Stimulated activated effector memory CD8-positive, alpha-beta T cell treated with anti-CD3 and anti-CD28 coated beads, Interleukin-12 subunit alpha, Interleukin-12 subunit beta, amount 100 ng/mL, for 72 hours (primary cell): ENCODE results near the gene SLC25A34.
A peak's percentile ranks its signal among the peaks of the same experiment; 100 is the strongest.
"Not testable (repeated sequence)": the region's sequence is repeated elsewhere in the genome, so short reads cannot be mapped to it uniquely, and the experiment has no call there.

Source experiments
- ATAC-seq: fragments of 150-1000 bp; cut with Tn5 transposase; 2 replicates; pipeline ENCODE4 v1.10.0; 2021
- DNase-seq, 2 donors: peaks; one replicate each; pipeline ENCODE4 v3.0.0; 2021 to 2022; ENCODE audit warnings: low spot score in 2 of 2
- H3K27ac Mint-ChIP-seq: one replicate; pipeline ENCODE4 v1.8.0; 2022; ENCODE audit warnings: mild to moderate bottlenecking, mixed read lengths
- H3K36me3 Mint-ChIP-seq: one replicate; pipeline ENCODE4 v1.8.0; 2022; ENCODE audit warnings: mild to moderate bottlenecking, mixed read lengths
- H3K4me1 Mint-ChIP-seq: one replicate; pipeline ENCODE4 v1.8.0; 2022; ENCODE audit warnings: mixed read lengths
- H3K4me3 Mint-ChIP-seq: one replicate; pipeline ENCODE4 v1.8.0; 2022; ENCODE audit warnings: mild to moderate bottlenecking, mixed read lengths
- H3K9me3 Mint-ChIP-seq: one replicate; pipeline ENCODE4 v1.8.0; 2022; ENCODE audit warnings: mixed read lengths

The SLC25A34 gene

GRCh38 chr1:15736038-15736891, at the start of gene SLC25A34:
Gene SLC25A34 (plus strand): TSS chr1:15736258. CDS start chr1:15736486, 228 bp downstream.
- no peaks in the 10 kb centered on the region for H3K9me3 Mint-ChIP-seq
- no peak within 1 kb of the TSS for H3K4me3 Mint-ChIP-seq
- peaks cover 3% of the 10 kb centered on the region for H3K4me1 Mint-ChIP-seq
- DNase-seq (no peak), ATAC-seq (no peak)
- no peak within 1 kb of the TSS for H3K27ac Mint-ChIP-seq
- H3K36me3 Mint-ChIP-seq = peaks cover 13% of the 10 kb centered on the region

GRCh38 chr1:15687446-15687845, 48.6 kb upstream of the SLC25A34 start:
- no peak for ATAC-seq
- Mint-ChIP-seq H3K27ac (no peak overlapping the region), H3K4me3 (no peak overlapping the region), H3K4me1 (peaks cover 30% of the 10 kb centered on the region), H3K36me3 (peaks cover 13% of the 10 kb centered on the region), H3K9me3 (no peaks in the 10 kb centered on the region)
- no peak for DNase-seq

- ATAC-seq (no peak), DNase-seq (no peak)
- Mint-ChIP-seq H3K27ac (no peak overlapping the region), H3K4me3 (no peak overlapping the region), H3K36me3 (no peaks in the 10 kb centered on the region), H3K9me3 (no peaks in the 10 kb centered on the region), H3K4me1 (peaks cover 20% of the 10 kb centered on the region)
Measured at GRCh38 chr1:15690317-15690716, 45.7 kb upstream of the SLC25A34 start.

GRCh38 chr1:15691434-15692032, 44.5 kb upstream of the SLC25A34 start:
- Mint-ChIP-seq H3K36me3 (no peaks in the 10 kb centered on the region), H3K4me3 (no peak overlapping the region), H3K27ac (peak overlapping the region; percentile 17), H3K4me1 (peaks cover 14% of the 10 kb centered on the region), H3K9me3 (no peaks in the 10 kb centered on the region)
- ATAC-seq (no peak), DNase-seq (no peak)

GRCh38 chr1:15692121-15692682, 43.9 kb upstream of the SLC25A34 start:
- H3K36me3 Mint-ChIP-seq = peaks cover 2% of the 10 kb centered on the region
- DNase-seq (no peak), ATAC-seq (no peak)
- no peak overlapping the region for H3K4me3 Mint-ChIP-seq
- H3K27ac Mint-ChIP-seq = peak overlapping the region; percentile 17
- peaks cover 20% of the 10 kb centered on the region for H3K4me1 Mint-ChIP-seq
- H3K9me3 Mint-ChIP-seq = no peaks in the 10 kb centered on the region

GRCh38 chr1:15693371-15693770, 42.7 kb upstream of the SLC25A34 start:
- H3K36me3 Mint-ChIP-seq = peaks cover 8% of the 10 kb centered on the region
- H3K27ac Mint-ChIP-seq = peak overlapping the region; percentile 20

GRCh38 chr1:15696956-15697521, 39.0 kb upstream of the SLC25A34 start:
- no peaks in the 10 kb centered on the region for H3K9me3 Mint-ChIP-seq
- peak overlapping the region; percentile 66 for H3K4me3 Mint-ChIP-seq
- H3K4me1 Mint-ChIP-seq = peaks cover 22% of the 10 kb centered on the region
- peak overlapping the region; percentile 92 for H3K27ac Mint-ChIP-seq
- H3K36me3 Mint-ChIP-seq = peaks cover 8% of the 10 kb centered on the region
- no peak for DNase-seq
- ATAC-seq = peak; percentile 80

More at GRCh38 chr1:15693371-15693770, 42.7 kb upstream of the SLC25A34 start:
- H3K4me1 Mint-ChIP-seq = peaks cover 24% of the 10 kb centered on the region
- H3K4me3 Mint-ChIP-seq = no peak overlapping the region
- ATAC-seq = no peak
- no peak for DNase-seq
- H3K9me3 Mint-ChIP-seq = no peaks in the 10 kb centered on the region

GRCh38 chr1:15698201-15698600, 37.9 kb upstream of the SLC25A34 start:
- Mint-ChIP-seq H3K27ac (no peak overlapping the region), H3K9me3 (no peaks in the 10 kb centered on the region), H3K4me1 (peaks cover 22% of the 10 kb centered on the region), H3K4me3 (no peak overlapping the region), H3K36me3 (peaks cover 8% of the 10 kb centered on the region)
- no peak for ATAC-seq
- DNase-seq = no peak

- not testable (repeated sequence) for ATAC-seq, DNase-seq, H3K27ac Mint-ChIP-seq, H3K4me3 Mint-ChIP-seq, H3K9me3 Mint-ChIP-seq, H3K36me3 Mint-ChIP-seq
- peaks cover 29% of the 10 kb centered on the region for H3K4me1 Mint-ChIP-seq
Measured at GRCh38 chr1:15699321-15699720, 36.7 kb upstream of the SLC25A34 start.

- Mint-ChIP-seq H3K9me3 (no peaks in the 10 kb centered on the region), H3K27ac (no peak overlapping the region), H3K4me3 (no peak overlapping the region), H3K4me1 (peaks cover 37% of the 10 kb centered on the region), H3K36me3 (peaks cover 16% of the 10 kb centered on the region)
- no peak for ATAC-seq
- no peak for DNase-seq
Measured at GRCh38 chr1:15700508-15700907, 35.5 kb upstream of the SLC25A34 start.

- Mint-ChIP-seq H3K36me3 (peaks cover 19% of the 10 kb centered on the region), H3K27ac (no peak overlapping the region), H3K4me1 (peaks cover 40% of the 10 kb centered on the region), H3K9me3 (no peaks in the 10 kb centered on the region), H3K4me3 (no peak overlapping the region)
- ATAC-seq (no peak), DNase-seq (no peak)
Measured at GRCh38 chr1:15701784-15702183, 34.3 kb upstream of the SLC25A34 start.

GRCh38 chr1:15702722-15703550, 33.1 kb upstream of the SLC25A34 start:
- DNase-seq = no peak
- peaks cover 11% of the 10 kb centered on the region for H3K36me3 Mint-ChIP-seq
- H3K27ac Mint-ChIP-seq = no peak overlapping the region
- no peak for ATAC-seq
- H3K9me3 Mint-ChIP-seq = no peaks in the 10 kb centered on the region
- H3K4me1 Mint-ChIP-seq = peaks cover 35% of the 10 kb centered on the region
- no peak overlapping the region for H3K4me3 Mint-ChIP-seq

- no peak for DNase-seq
- peaks cover 11% of the 10 kb centered on the region for H3K36me3 Mint-ChIP-seq
- H3K9me3 Mint-ChIP-seq = no peaks in the 10 kb centered on the region
- no peak for ATAC-seq
- no peak overlapping the region for H3K4me3 Mint-ChIP-seq
- peaks cover 35% of the 10 kb centered on the region for H3K4me1 Mint-ChIP-seq
- no peak overlapping the region for H3K27ac Mint-ChIP-seq
Measured at GRCh38 chr1:15703562-15703961, 32.5 kb upstream of the SLC25A34 start.

GRCh38 chr1:15704526-15705183, 31.4 kb upstream of the SLC25A34 start:
- H3K4me1 Mint-ChIP-seq = peaks cover 35% of the 10 kb centered on the region
- ATAC-seq = no peak
- no peak overlapping the region for H3K4me3 Mint-ChIP-seq
- no peaks in the 10 kb centered on the region for H3K9me3 Mint-ChIP-seq
- no peak for DNase-seq
- H3K27ac Mint-ChIP-seq = peak overlapping the region; percentile 11
- H3K36me3 Mint-ChIP-seq = peaks cover 11% of the 10 kb centered on the region
